Activated CD4-positive, CD25-positive, alpha-beta regulatory T cell (primary cell): ENCODE data around the gene CDH1.

Experiments used
- DNase-seq, 4 experiments: peaks; one replicate each; lab custom pipeline; 2025; lab: John Stamatoyannopoulos, UW

CDH1 gene

DNA sequence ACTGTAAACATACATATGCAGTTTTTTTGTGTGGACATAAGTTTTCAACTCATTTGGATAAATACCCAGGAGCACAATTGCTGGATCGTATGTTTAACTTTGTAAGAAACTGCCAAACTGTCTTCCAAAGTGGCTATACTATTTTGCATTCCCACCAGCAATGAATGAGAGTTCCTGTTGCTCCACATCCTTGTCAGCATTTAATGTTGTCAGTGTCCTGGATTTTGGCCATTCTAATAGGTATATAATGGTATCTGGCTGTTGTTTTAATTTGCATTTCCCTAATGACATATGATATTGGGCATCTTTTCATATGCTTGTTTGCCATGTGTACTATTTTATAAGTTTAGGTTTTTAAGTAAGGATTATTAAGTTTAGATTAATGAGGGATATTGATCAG, 120.4 kb downstream of the CDH1 start:
- DNase-seq: no peak

DNA sequence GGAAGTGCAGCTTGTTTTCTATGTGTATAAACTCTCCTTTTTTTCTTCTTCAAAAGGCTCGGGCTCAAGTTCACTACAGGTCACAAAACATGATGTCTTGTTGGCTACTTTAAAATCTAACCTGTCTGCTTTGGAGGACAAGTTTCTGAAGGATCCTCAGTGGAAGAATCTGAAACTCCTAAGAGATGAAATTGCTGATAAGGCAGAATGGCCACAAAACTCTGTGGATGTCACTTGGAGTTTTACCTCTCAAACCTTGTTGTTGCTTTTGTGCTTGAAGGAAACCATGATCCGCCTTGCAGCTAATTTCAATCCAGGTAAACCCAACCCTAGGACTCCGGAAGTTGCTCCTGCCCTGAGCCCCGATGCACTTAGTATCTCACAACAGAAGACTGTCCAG, 122.7 kb downstream of the CDH1 start:
- DNase-seq: no peak

DNA sequence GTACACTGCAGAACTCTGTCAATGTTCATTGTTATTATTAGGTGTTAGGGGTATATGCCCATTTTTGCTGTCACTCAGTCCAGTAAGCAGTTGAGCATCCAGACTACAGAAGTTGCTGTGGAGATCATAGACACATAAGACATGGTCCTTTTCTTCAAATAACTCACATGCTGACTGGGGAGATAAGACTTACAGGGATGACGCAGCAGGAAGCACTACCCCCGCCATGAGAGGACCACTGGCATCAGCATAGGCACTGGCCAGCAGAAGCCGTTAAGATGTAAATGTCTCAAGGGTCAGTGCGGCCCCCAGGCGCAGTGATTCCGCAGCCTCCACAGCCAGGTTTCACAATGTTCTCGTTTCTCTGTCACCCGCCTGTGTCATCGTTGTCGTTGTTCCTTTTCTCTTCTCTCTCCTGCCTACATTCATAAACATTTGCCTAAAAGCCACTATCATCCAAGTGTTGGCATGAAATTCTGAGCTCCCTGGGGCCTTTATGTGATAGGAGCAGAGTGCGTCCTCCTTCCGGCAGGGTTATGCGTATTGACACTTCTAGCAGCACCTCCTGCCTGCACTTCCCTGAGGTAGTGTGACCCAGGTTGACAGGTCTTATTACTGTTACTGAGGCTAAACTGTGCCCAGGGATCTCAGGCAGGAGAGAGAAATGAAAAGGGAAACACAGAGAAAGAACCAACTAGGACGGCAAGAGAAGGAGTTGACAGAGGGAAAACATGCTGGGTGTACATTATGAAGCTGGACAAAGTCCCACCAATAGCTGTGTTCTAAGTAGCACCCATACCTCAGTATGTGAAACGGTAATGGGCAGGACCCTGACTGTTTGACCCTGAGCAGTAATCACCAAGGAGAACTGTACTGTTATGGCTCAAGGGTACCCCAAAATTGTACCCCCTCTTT, 124.1 kb downstream of the CDH1 start:
- no peak for DNase-seq

GRCh38 chr16:68866933-68867332, 129.8 kb downstream of the CDH1 start:
- DNase-seq: no peak

- DNase-seq: no peak
Measured at GRCh38 chr16:68869492-68870088, 132.5 kb downstream of the CDH1 start.

DNA sequence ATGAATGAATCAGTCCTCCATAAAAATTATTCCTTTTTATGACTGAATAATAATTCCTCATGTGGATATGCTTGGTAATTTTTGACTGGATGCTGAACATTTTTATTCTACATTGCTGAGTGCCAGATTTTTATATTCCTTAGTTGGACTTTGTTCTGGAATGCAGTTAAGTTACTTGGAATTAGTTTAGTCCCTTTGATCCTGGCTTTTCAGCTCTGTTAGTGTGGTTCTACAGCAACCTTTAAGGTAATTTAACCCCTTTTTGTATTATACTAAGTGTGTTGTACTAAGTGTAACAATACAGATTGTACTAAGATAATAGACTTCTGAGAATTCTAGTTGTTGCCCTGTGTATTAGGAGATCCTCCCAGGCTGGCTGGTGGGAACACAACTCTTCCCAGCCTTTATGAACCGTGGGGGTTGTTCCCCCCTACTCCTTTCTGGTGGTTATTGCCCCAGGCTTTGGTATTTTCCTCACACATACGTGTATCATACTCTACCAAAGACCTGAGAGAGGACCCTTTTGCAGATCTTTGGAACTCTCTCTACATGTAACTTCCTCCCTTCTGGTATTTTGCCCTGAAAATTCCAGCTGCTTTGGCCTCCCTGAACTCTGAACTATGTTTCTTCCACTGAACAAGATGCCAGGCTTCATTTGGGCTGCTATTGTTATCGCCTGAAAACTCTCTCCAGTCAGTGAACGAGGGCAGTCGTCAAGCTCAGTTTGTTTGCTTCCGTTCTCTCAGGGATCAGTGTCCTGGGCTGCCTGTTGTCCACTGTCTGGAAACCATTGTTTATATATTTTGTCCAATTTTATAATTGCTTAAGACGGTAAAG, 136.8 kb downstream of the CDH1 start:
- DNase-seq: no peak

DNA sequence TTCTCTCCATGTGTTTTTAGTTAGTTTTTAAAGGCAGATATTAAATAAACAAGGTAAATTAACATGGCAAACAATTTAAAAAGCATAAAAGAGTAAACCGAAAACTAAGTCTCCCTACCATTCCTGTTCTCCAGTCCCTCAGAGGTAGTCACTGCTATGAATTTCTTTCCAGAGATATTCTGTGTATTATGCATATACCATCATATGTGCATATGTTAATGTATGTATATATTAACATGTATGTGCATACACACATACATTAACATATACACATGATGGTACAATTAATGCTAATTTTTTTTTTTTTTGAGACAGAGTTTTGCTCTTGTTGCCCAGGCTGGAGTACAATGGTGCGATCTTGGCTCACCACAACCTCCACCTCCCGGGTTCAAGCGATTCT, 138.8 kb downstream of the CDH1 start:
- no peak for DNase-seq

GRCh38 chr16:68883685-68884084, 146.6 kb downstream of the CDH1 start:
- no peak for DNase-seq

GRCh38 chr16:68884401-68884800, 147.3 kb downstream of the CDH1 start:
- no peak for DNase-seq
